ENCODE data around the gene KLK1.

The KLK1 gene

GRCh38 chr19:50823389-50824042 lies at the start of gene KLK1:
KLK1 (minus strand) TSS chr19:50823787; CDS start chr19:50823748, 39 bp downstream.
- DNase-seq = no peak

DNA sequence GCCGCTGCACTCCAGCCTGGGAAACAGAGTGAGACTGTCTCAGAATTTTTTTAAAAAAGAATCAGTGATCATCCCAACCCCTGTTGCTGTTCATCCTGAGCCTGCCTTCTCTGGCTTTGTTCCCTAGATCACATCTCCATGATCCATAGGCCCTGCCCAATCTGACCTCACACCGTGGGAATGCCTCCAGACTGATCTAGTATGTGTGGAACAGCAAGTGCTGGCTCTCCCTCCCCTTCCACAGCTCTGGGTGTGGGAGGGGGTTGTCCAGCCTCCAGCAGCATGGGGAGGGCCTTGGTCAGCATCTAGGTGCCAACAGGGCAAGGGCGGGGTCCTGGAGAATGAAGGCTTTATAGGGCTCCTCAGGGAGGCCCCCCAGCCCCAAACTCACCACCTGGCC lies 49.5 kb upstream of the KLK1 start, which contains the start of gene KLK2:
KLK2 (plus strand) TSS at position 384 of the 400 bp plus-strand sequence. CDS start 35 bp downstream, outside the sequence.
- DNase-seq = no peak

GRCh38 chr19:50870417-50871089 lies 47.0 kb upstream of the KLK1 start:
- no peak for DNase-seq

GRCh38 chr19:50869479-50869878 lies 45.9 kb upstream of the KLK1 start:
- no peak for DNase-seq

DNA sequence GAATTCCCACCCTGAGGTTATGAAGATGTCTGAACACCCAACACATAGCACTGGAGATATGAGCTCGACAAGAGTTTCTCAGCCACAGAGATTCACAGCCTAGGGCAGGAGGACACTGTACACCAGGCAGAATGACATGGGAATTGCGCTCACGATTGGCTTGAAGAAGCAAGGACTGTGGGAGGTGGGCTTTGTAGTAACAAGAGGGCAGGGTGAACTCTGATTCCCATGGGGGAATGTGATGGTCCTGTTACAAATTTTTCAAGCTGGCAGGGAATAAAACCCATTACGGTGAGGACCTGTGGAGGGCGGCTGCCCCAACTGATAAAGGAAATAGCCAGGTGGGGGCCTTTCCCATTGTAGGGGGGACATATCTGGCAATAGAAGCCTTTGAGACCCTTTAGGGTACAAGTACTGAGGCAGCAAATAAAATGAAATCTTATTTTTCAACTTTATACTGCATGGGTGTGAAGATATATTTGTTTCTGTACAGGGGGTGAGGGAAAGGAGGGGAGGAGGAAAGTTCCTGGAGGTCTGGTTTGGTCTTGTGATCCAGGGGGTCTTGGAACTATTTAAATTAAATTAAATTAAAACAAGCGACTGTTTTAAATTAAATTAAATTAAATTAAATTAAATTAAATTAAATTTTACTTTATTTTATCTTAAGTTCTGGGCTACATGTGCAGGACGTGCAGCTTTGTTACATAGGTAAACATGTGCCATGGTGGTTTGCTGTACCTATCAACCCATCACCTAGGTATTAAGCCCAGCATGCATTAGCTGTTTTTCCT lies 38.1 kb upstream of the KLK1 start:
- DNase-seq = no peak

GRCh38 chr19:50861010-50861409 lies 37.4 kb upstream of the KLK1 start:
- no peak for DNase-seq

- no peak for DNase-seq
These were observed 36.3 kb upstream of the KLK1 start for GRCh38 chr19:50859849-50860248.

DNA sequence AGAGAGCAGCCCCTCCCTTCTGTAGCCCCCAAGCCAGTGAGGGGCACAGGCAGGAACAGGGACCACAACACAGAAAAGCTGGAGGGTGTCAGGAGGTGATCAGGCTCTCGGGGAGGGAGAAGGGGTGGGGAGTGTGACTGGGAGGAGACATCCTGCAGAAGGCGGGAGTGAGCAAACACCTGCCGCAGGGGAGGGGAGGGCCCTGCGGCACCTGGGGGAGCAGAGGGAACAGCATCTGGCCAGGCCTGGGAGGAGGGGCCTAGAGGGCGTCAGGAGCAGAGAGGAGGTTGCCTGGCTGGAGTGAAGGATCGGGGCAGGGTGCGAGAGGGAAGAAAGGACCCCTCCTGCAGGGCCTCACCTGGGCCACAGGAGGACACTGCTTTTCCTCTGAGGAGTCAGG lies 35.3 kb upstream of the KLK1 start:
- no peak for DNase-seq

- DNase-seq = no peak
These were observed 33.8 kb upstream of the KLK1 start for GRCh38 chr19:50857366-50857765.

- no peak for DNase-seq
These were observed 31.2 kb upstream of the KLK1 start, which contains the start of gene KLK3 for GRCh38 chr19:50854636-50855410. KLK3 (plus strand) TSS chr19:50854915; CDS start chr19:50854956, 41 bp downstream.

- DNase-seq = no peak
These were observed 28.0 kb upstream of the KLK1 start for GRCh38 chr19:50851620-50852019.

DNA sequence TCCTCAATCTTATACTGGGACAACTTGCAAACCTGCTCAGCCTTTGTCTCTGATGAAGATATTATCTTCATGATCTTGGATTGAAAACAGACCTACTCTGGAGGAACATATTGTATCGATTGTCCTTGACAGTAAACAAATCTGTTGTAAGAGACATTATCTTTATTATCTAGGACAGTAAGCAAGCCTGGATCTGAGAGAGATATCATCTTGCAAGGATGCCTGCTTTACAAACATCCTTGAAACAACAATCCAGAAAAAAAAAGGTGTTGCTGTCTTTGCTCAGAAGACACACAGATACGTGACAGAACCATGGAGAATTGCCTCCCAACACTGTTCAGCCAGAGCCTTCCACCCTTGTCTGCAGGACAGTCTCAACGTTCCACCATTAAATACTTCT lies 27.2 kb upstream of the KLK1 start:
- no peak for DNase-seq

DNA sequence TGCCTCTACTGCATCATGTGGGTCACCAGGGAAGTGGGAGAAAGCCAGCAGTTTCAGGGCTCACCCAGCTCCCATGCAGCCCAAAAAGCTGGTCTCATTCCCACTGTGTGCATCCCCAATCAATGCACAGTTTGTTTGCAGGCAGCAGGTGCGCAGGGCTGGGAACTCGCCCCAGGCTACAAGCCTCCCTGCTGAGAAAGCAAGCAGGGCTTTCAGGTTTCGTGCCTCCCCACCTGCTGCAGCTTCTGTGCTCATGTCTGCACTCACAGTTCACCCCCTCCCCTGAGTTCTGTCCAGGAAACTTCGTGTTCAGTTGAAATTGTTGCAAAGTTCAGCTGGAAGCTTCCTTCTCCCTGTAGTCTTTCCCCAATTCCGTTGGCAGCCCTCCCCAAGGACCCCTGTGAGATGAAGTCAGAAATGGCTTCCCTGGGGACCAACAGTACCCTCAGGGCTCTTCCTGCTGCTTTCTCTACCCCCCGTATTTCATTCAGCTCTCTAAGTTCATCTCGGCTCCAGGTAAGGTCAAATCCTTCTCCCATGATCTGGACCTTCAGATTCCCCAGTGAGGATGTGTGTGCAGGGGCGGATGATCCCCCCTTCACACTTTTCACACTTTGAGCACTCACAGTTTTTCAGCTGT lies 20.8 kb upstream of the KLK1 start:
- DNase-seq = no peak

GRCh38 chr19:50843701-50844221 lies 20.2 kb upstream of the KLK1 start:
- no peak for DNase-seq

GRCh38 chr19:50843205-50843604 lies 19.6 kb upstream of the KLK1 start:
- DNase-seq = no peak

DNA sequence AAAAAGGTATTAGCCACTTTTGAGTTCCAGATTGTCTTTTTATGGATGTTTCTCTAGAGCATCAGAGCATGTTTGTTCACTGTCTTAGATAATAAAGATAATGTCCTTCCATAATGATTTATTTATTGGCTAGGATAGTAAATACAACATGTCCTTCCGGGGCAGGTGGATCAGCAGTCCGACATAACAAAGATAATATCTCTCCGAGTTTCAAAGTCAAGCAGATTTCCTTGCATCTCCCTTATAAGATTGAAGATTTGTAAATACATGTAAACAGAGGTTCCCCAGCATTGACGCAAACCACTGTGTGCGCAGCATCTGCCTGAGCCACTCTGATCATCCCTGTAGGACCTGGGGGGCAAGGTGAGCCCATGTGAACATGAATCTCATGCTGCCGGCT lies 18.5 kb upstream of the KLK1 start:
- DNase-seq = no peak

DNA sequence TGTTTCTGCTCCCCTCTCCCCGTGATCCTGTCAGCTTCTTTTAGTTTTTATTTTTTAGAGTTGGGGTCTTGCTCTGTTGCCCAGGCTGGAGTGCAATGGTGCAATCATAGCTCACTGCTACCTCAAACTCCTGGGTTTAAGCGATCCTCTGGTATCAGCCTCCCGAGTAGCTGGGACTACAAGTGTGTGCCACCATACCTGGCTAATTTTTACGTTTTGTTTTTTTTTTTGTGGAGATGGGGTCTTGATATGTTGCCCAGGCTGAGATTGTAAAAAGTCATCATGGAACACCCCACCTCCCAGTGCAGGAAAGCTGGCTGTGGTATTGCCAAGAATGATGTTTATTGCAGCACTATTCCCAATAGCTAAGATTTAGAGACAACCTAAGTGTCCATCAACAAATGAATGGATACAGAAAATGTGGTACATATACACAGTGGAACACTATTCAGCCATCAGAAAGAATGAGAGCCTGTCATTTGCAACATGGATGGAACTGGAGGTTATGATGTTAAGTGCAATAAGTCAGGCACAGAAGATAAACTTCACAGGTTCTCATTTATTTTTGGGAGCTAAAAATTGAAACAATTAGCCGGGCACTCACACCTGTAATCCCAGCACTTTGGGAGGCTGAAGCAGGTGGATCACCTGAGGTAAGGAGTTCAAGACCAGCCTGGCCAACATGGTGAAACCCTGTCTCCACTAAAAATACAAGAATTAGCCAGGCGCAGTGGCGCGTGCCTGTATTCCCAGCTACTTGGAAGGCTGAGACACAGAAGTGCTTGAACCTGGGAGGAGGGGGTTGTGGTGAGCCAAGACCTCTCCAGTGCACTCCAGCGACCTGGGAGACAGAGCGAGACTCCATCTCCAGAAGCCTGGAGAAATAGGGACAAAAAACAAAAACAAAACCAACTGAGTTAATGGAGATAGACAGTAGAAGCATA lies 16.4 kb upstream of the KLK1 start:
- DNase-seq = no peak

GRCh38 chr19:50838239-50838638 lies 14.7 kb upstream of the KLK1 start:
- DNase-seq = no peak

DNA sequence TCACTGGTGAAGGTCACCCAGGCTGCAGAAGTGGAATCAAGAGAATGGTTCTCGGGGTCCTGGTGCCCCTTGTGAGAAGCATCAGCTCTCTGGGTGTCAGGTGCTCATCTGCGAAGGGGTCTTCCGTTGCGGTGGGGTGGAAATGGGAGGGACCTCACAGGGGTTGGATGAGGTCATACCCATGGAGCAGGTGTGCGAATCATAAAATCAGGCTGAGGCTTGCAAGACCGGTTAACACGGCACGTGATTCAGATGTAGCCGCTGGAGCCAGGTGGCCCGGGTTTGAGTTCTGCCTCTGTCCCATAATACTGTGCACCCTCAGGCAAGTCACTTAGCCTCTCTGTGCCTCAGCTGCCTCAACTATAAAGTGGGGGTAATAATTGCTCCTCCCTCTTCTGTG lies 13.7 kb upstream of the KLK1 start:
- no peak for DNase-seq

DNA sequence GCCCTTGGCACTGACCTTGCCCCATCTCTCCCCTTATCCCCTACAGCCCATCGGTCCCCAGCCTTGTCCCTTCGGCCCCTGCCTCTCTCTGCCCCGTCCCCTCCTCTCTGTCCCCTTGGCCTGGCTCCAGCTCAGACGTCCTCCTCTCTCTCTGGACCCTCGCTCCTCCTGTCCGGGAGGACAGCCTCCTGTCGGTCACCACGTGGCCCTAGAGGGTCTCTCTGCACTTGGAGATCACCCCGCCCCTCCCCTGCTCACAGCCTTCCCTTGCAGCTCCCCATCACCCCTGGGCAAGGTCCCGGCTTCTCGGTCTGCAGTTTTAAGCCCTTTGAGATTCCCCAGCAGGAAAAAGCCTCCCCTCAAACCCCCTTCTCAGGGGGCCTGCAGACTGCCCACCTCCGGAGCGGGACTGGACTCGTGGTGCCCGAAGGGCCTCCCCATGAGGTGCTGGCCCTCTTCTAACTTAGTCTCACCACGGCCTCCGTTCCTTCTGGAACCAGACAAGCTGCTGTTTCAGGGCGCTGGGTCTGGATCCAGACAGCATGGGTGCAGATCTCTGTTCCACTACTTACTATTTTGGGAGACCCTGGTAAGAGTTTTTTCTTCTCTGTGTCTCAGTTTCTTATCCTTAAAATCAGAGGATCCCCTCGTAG lies 13.1 kb upstream of the KLK1 start:
- DNase-seq = no peak
